NCI-H187 treated with DMSO at 0.1 percent for 48 hours (cell line): ENCODE data around the gene SGO2.
"Not testable (repeated sequence)": the region's sequence is repeated elsewhere in the genome, so short reads cannot be mapped to it uniquely, and the experiment has no call there.

Source experiments
- DNase-seq: peaks from one replicate; lab custom pipeline; 2025; lab: John Stamatoyannopoulos, UW

SGO2 gene

GRCh38 chr2:200525066-200525465 lies 941 bp upstream of the SGO2 start:
- DNase-seq, result no peak

- DNase-seq, result no peak
Observed at GRCh38 chr2:200525551-200525881, 491 bp upstream of the SGO2 start.

- no peak for DNase-seq
Observed at GRCh38 chr2:200528228-200528627, 2.2 kb downstream of the SGO2 start.

GRCh38 chr2:200533754-200534153 lies 7.7 kb downstream of the SGO2 start:
- no peak for DNase-seq

GRCh38 chr2:200534572-200534971 lies 8.6 kb downstream of the SGO2 start:
- DNase-seq, result no peak

GRCh38 chr2:200538139-200538538 lies 12.1 kb downstream of the SGO2 start:
- no peak for DNase-seq

- DNase-seq, result no peak
Observed at GRCh38 chr2:200540793-200541192, 14.8 kb downstream of the SGO2 start.

GRCh38 chr2:200566596-200566995 lies 40.6 kb downstream of the SGO2 start:
- DNase-seq, result not testable (repeated sequence)

GRCh38 chr2:200567932-200568331 lies 41.9 kb downstream of the SGO2 start:
- no peak for DNase-seq

- no peak for DNase-seq
Observed at GRCh38 chr2:200575957-200576356, 50.0 kb downstream of the SGO2 start.

- DNase-seq, result no peak
Observed at GRCh38 chr2:200577027-200577426, 51.0 kb downstream of the SGO2 start.

GRCh38 chr2:200578778-200579177 lies 52.8 kb downstream of the SGO2 start:
- DNase-seq, result no peak

GRCh38 chr2:200584639-200585038 lies 58.6 kb downstream of the SGO2 start:
- DNase-seq, result no peak

GRCh38 chr2:200585340-200585729 lies 59.3 kb downstream of the SGO2 start:
- no peak for DNase-seq

GRCh38 chr2:200585730-200586643 lies 60.0 kb downstream of the SGO2 start, which contains the start of gene AOX1:
Gene AOX1 (plus strand): TSS chr2:200586014. CDS start chr2:200586109, 95 bp downstream.
- no peak for DNase-seq

GRCh38 chr2:200586644-200586975 lies 60.6 kb downstream of the SGO2 start:
- no peak for DNase-seq

GRCh38 chr2:200587007-200587616 lies 61.1 kb downstream of the SGO2 start:
- no peak for DNase-seq

- DNase-seq, result no peak
Observed at GRCh38 chr2:200588076-200588678, 62.2 kb downstream of the SGO2 start.

GRCh38 chr2:200590090-200590489 lies 64.1 kb downstream of the SGO2 start:
- DNase-seq, result no peak

- no peak for DNase-seq
Observed at GRCh38 chr2:200591308-200591707, 65.3 kb downstream of the SGO2 start.

- DNase-seq, result no peak
Observed at GRCh38 chr2:200592406-200593075, 66.5 kb downstream of the SGO2 start.

GRCh38 chr2:200593905-200594304 lies 67.9 kb downstream of the SGO2 start:
- no peak for DNase-seq

- no peak for DNase-seq
Observed at GRCh38 chr2:200595913-200596312, 69.9 kb downstream of the SGO2 start.
